T-cell (primary cell): ENCODE data around the gene SLCO3A1. TPM values are rescaled to one million over a fixed set of nuclear protein-coding genes. Genes with fewer than 3 reads are reported as not detected.
"Not testable (repeated sequence)": the region's sequence is repeated elsewhere in the genome, so short reads cannot be mapped to it uniquely, and the experiment has no call there.

Experiments used
- ATAC-seq, 4 experiments: fragments of 200-7000 bp in 3 of 4; fragments of 150-1000 bp in 1 of 4; cut with Tn5 transposase; replicated peaks in 1 of 4; 1 replicate in 3 of 4; 2 replicates in 1 of 4; pipeline ENCODE4 v1.10.0; 2021; ENCODE audit warnings: moderate library complexity in 3 of 4, mild to moderate bottlenecking in 2 of 4, moderate number of reproducible peaks in 1 of 4
- CTCF ChIA-PET, 2 donors: fragments of 300-600 bp; sonication (Branson Sonifier 250); formaldehyde crosslinking; loops; one replicate each; lab custom pipeline; 2022; ENCODE audit warnings: antibody characterized with exemption in 2 of 2; lab: Charles Lee
- POLR2A ChIA-PET, 2 donors: fragments of 300-600 bp; sonication (Branson Sonifier 250); formaldehyde crosslinking; loops; one replicate each; lab custom pipeline; 2022; ENCODE audit warnings: antibody characterized with exemption in 2 of 2; lab: Charles Lee
- DNase-seq, 35 experiments: peaks; one replicate each; pipeline versions ENCODE4 v3.0.0 to v3.0.0-alpha.2; 2013 to 2023
- H3K27ac ChIP-seq: one replicate; pipeline ENCODE4 v1.5.1; 2013; ENCODE audit warnings: low read length
- H3K27me3 ChIP-seq, 2 experiments: replicated peaks in 1 of 2; 1 replicate in 1 of 2; 2 replicates in 1 of 2; pipeline versions ENCODE4 v1.6.1 to v1.7.0; 2013; ENCODE audit warnings: low read length in 1 of 2, mixed read lengths in 1 of 2; ENCODE audit not compliant: control insufficient read depth in 2 of 2, insufficient read depth in 2 of 2; ENCODE audit errors: extremely low read depth in 1 of 2
- H3K36me3 ChIP-seq, 2 donors: 1 replicate in 1 of 2; 2 replicates in 1 of 2; pipeline versions ENCODE4 v1.6.1 to v1.7.0; 2013; ENCODE audit warnings: low read length in 1 of 2; ENCODE audit not compliant: control insufficient read depth in 2 of 2, insufficient read depth in 1 of 2; ENCODE audit errors: extremely low read depth in 1 of 2
- H3K4me1 ChIP-seq, 2 experiments: 1 replicate in 1 of 2; 2 replicates in 1 of 2; pipeline versions ENCODE4 v1.6.1 to v1.7.0; 2013; ENCODE audit warnings: low read length in 2 of 2, mixed read lengths in 1 of 2; ENCODE audit not compliant: insufficient read depth in 2 of 2, control insufficient read depth in 1 of 2; ENCODE audit errors: extremely low read depth in 1 of 2
- H3K4me3 ChIP-seq, 2 donors: 1 replicate in 1 of 2; 2 replicates in 1 of 2; pipeline versions ENCODE4 v1.5.1 to v1.7.0; 2013; ENCODE audit warnings: mild to moderate bottlenecking in 2 of 2, low read length in 1 of 2, moderate library complexity in 1 of 2; ENCODE audit not compliant: control insufficient read depth in 1 of 2; ENCODE audit errors: extremely low read depth in 1 of 2
- H3K9me3 ChIP-seq: 2 replicates; pipeline ENCODE4 v1.7.0; 2013
- H3K27ac Mint-ChIP-seq, 2 donors: one replicate each; pipeline ENCODE4 v1.8.0; 2020 to 2021; ENCODE audit warnings: mild to moderate bottlenecking in 2 of 2, mixed read lengths in 2 of 2
- H3K27me3 Mint-ChIP-seq, 2 donors: one replicate each; pipeline ENCODE4 v1.8.0; 2021 to 2022; ENCODE audit warnings: mixed read lengths in 2 of 2
- H3K36me3 Mint-ChIP-seq: one replicate; pipeline ENCODE4 v1.8.0; 2021; ENCODE audit warnings: mixed read lengths
- H3K4me1 Mint-ChIP-seq, 3 donors: one replicate each; pipeline ENCODE4 v1.8.0; 2020 to 2022; ENCODE audit warnings: mixed read lengths in 3 of 3, mild to moderate bottlenecking in 1 of 3
- H3K4me3 Mint-ChIP-seq, 3 donors: one replicate each; pipeline ENCODE4 v1.8.0; 2020 to 2022; ENCODE audit warnings: mild to moderate bottlenecking in 3 of 3, mixed read lengths in 3 of 3, moderate library complexity in 3 of 3
- H3K9me3 Mint-ChIP-seq, 3 donors: one replicate each; pipeline ENCODE4 v1.8.0; 2020 to 2022; ENCODE audit warnings: mixed read lengths in 3 of 3
- WGBS: methylation state at CpG from one replicate; pipeline ENCODE4 v1.1.5; 2013; ENCODE audit warnings: missing lambda C conversion rate; ENCODE audit not compliant: insufficient coverage; 5-methylcytosine and 5-hydroxymethylcytosine counted together
- total RNA-seq, 35 experiments: library from RNA in 6 of 35; stranded (reverse) in 6 of 35; fragments of 120-200 nt in 1 of 35; gene quantifications; one replicate each; pipeline versions ENCODE4 v1.2.1 to v1.2.4 and lab custom pipeline; 2013 to 2026

The SLCO3A1 gene
- total RNA-seq, 5 donors from 2014 or later (not counting 1 experiment from before 2014, with no cell fraction given), result 26.2 to 52.2 (median 38.7) TPM

- ChIA-PET POLR2A (no interaction called here), CTCF (interaction anchor here in 1 of 2 donors (0.7 kb wide), 1 partner anchor 183 kb away, joined by 5 read pairs; no protein-coding TSS in a partner anchor)
- ATAC-seq (no peak), DNase-seq (no peak)
- Histone ChIP-seq H3K4me1 (no peaks in the 10 kb centered on the region), H3K27ac (no peak overlapping the region), H3K36me3 (no peaks in the 10 kb centered on the region), H3K9me3 (no peaks in the 10 kb centered on the region), H3K27me3 (no peaks in the 10 kb centered on the region), H3K4me3 (no peak overlapping the region)
- Mint-ChIP-seq H3K36me3 (peaks cover 2% of the 10 kb centered on the region), H3K4me3 (no peak overlapping the region), H3K27me3 (no peaks in the 10 kb centered on the region), H3K9me3 (no peaks in the 10 kb centered on the region), H3K4me1 (peaks cover 18 to 33% (median 19%) of the 10 kb centered on the region in 3 donors), H3K27ac (no peak overlapping the region)
- 94% methylated on average over 4 of the region's 5 CpGs for WGBS
These were observed 200.3 kb downstream of the SLCO3A1 start for GRCh38 chr15:92053753-92054316.

- H3K4me3 ChIP-seq, result no peak overlapping the region
- WGBS, result 66% methylated on average over 4 of the region's 4 CpGs
- ChIA-PET CTCF (no interaction called here), POLR2A (no interaction called here)
- no peak overlapping the region for H3K27ac Mint-ChIP-seq
- no peak overlapping the region for H3K4me3 Mint-ChIP-seq
- no peaks in the 10 kb centered on the region for H3K36me3 ChIP-seq
- H3K9me3 Mint-ChIP-seq, result no peaks in the 10 kb centered on the region
- H3K4me1 ChIP-seq, result no peaks in the 10 kb centered on the region
- ATAC-seq (no peak), DNase-seq (no peak)
- no peak overlapping the region for H3K27ac ChIP-seq
- no peaks in the 10 kb centered on the region for H3K27me3 ChIP-seq
- H3K4me1 Mint-ChIP-seq, result peaks cover 8 to 22% (median 19%) of the 10 kb centered on the region in 3 donors
- peaks cover 2% of the 10 kb centered on the region for H3K36me3 Mint-ChIP-seq
- no peaks in the 10 kb centered on the region for H3K27me3 Mint-ChIP-seq
- no peaks in the 10 kb centered on the region for H3K9me3 ChIP-seq
These were observed 203.4 kb downstream of the SLCO3A1 start for GRCh38 chr15:92056875-92057274.

- CTCF ChIA-PET, result no interaction called here
- Histone ChIP-seq H3K27me3 (no peaks in the 10 kb centered on the region), H3K9me3 (no peaks in the 10 kb centered on the region), H3K36me3 (no peaks in the 10 kb centered on the region), H3K27ac (no peak overlapping the region), H3K4me1 (no peaks in the 10 kb centered on the region), H3K4me3 (no peak overlapping the region)
- DNase-seq, result no peak
- Mint-ChIP-seq H3K4me1 (peaks cover 8 to 21% (median 19%) of the 10 kb centered on the region in 3 donors), H3K9me3 (no peaks in the 10 kb centered on the region), H3K36me3 (peaks cover 3% of the 10 kb centered on the region), H3K27me3 (no peaks in the 10 kb centered on the region), H3K4me3 (no peak overlapping the region), H3K27ac (no peak overlapping the region)
- no peak for ATAC-seq
- POLR2A ChIA-PET, result interaction anchor here in 1 of 2 donors (0.6 kb wide), 1 partner anchor 8 kb away, joined by 3 read pairs; no protein-coding TSS in a partner anchor
- 90% methylated on average over 12 of the region's 15 CpGs for WGBS
These were observed 205.8 kb downstream of the SLCO3A1 start for GRCh38 chr15:92059036-92059970.

DNA sequence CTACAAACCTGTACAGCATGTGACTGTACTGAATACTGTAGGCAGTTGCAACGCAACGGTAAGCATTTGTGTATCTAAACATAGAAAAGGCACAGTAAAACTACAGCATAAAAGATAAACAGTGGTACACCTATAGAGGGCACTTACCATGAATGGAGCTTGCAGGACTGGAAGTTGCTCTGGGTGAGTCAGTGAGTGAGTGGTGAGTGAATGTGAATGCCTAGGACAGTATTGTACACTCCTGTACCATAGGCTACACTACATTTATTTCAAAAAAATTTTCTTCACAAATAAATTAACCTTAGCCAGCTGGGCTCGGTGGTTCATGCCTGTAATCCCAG lies 206.4 kb downstream of the SLCO3A1 start:
- POLR2A ChIA-PET, result interaction anchor here in 1 of 2 donors (0.6 kb wide), 1 partner anchor 8 kb away, joined by 3 read pairs; no protein-coding TSS in a partner anchor

DNA sequence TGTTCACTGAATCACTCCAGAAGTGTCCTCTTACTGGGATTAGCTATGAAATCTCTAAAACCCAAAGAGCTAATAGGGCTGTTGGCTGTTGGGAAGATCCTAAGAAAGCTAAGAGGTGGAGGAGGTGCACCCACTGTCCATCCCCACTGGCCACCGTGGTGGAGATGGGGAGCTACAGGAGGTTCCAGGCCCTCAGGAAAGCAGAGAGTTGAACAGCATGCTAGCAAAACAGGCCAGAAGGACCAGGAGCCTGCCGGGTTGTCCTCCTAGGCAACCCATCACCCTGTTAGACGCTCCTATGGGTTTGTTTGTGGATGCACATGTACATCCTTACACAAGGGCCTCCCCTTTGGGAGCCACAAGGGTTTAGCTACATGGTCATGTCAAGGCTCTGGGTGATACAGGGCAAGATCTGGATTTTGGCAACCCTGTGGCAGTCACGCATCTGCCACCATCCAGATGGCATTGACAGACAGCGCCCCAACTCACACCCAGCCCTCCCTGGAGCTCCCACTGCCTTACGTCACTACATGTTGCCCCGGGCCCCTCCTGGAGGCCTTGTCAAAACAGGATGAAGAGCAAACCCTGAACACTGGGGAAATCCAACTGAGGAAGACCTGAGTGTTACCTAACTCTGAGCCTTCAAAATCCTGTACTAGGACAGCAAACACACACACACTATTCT lies 208.1 kb downstream of the SLCO3A1 start:
- Histone ChIP-seq H3K27me3 (no peaks in the 10 kb centered on the region), H3K27ac (no peak overlapping the region), H3K4me3 (no peak overlapping the region), H3K36me3 (no peaks in the 10 kb centered on the region), H3K9me3 (no peaks in the 10 kb centered on the region), H3K4me1 (no peaks in the 10 kb centered on the region)
- Mint-ChIP-seq H3K4me3 (no peak overlapping the region), H3K4me1 (peaks cover 4 to 21% (median 15%) of the 10 kb centered on the region in 3 donors), H3K9me3 (no peaks in the 10 kb centered on the region), H3K27me3 (no peaks in the 10 kb centered on the region), H3K27ac (no peak overlapping the region), H3K36me3 (peaks cover 5% of the 10 kb centered on the region)
- ChIA-PET CTCF (no interaction called here), POLR2A (no interaction called here)
- no peak for ATAC-seq
- WGBS, result 92% methylated on average over 4 of the region's 7 CpGs
- no peak for DNase-seq

More for the DNA sequence above, 206.4 kb downstream of the SLCO3A1 start:
- H3K36me3 ChIP-seq, ATAC-seq, H3K27ac ChIP-seq, H3K4me3 Mint-ChIP-seq, H3K4me3 ChIP-seq, H3K36me3 Mint-ChIP-seq, H3K27ac Mint-ChIP-seq, H3K4me1 ChIP-seq, H3K9me3 ChIP-seq, H3K9me3 Mint-ChIP-seq, H3K27me3 Mint-ChIP-seq, H3K27me3 ChIP-seq, DNase-seq, CTCF ChIA-PET: not testable (repeated sequence)
- peaks cover 8 to 23% (median 19%) of the 10 kb centered on the region in 3 donors for H3K4me1 Mint-ChIP-seq
- WGBS, result no CpG with 5 or more reads among the region's 3 CpGs

DNA sequence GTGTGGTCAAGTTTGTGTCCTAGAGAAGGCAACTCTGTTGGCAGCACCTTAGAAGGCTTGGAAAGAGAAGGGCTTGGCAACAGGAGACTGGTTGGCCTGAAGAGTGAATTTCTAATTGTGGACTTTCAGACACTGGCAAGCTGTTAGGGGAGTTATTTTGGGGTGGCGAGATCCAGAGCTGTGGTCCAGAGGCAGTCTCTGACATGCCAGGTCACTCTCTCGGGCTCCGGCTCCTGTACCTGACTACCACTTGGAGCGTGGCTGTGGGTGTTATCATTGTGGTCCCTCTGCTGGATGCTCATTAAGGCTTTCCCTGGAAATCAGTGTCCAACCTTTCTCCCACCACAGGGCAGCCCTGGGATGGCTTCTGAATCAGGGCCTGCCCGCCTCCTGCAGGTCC lies 209.0 kb downstream of the SLCO3A1 start:
- Mint-ChIP-seq H3K27me3 (no peaks in the 10 kb centered on the region), H3K4me1 (peaks cover 6 to 26% (median 14%) of the 10 kb centered on the region in 3 donors), H3K9me3 (no peaks in the 10 kb centered on the region), H3K27ac (no peak overlapping the region), H3K36me3 (peaks cover 5% of the 10 kb centered on the region), H3K4me3 (no peak overlapping the region)
- H3K36me3 ChIP-seq, result no peaks in the 10 kb centered on the region
- no peak overlapping the region for H3K27ac ChIP-seq
- H3K4me3 ChIP-seq, result no peak overlapping the region
- H3K9me3 ChIP-seq, result no peaks in the 10 kb centered on the region
- ChIA-PET POLR2A (no interaction called here), CTCF (no interaction called here)
- no peaks in the 10 kb centered on the region for H3K27me3 ChIP-seq
- WGBS, result 91% methylated on average over 4 of the region's 5 CpGs
- DNase-seq (no peak), ATAC-seq (no peak)
- H3K4me1 ChIP-seq, result no peaks in the 10 kb centered on the region
